ENCODE data around the gene SCNM1.
A peak's percentile ranks its signal among the peaks of the same experiment; 100 is the strongest.
"Not testable (repeated sequence)": the region's sequence is repeated elsewhere in the genome, so short reads cannot be mapped to it uniquely, and the experiment has no call there.

The SCNM1 gene

DNA sequence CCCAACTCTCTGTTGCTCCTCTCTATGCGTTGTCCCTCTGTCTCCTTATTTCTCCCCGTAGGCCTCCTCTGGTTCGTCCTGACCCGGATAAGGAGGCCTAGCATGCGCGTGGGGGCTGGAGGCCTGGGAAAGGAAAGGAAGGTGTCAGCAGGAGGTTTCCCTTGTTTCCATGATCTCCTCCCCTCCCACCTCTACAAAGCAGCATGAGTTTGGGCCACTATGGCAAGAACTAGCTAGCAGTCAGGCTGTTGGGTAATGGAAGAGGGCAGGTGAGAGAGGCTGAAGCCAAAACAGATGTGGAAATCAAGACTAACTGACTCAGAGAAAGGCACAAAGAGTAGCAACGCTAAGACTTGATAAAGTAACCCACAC, 18.8 kb upstream of the SCNM1 start:
- DNase-seq, result no peak

DNA sequence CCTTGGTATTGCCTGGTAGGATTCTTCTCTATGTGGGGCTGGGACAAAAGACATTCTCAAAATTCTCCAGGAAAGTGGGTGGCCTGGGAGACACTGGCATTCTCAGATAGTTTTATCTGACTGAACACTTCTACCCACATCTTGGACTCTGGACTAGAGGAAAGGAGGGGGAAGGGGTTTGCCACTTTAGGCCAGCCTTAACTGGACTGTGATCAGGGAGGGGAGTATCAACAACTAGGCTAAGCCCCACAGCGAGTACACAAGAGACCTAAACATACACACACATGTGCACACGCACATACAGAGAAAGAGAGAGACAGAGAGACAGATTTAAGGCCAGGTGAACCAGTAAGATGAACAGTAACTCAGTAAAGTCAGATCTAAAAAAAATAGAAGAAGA, 18.3 kb upstream of the SCNM1 start:
- DNase-seq, result no peak

DNA sequence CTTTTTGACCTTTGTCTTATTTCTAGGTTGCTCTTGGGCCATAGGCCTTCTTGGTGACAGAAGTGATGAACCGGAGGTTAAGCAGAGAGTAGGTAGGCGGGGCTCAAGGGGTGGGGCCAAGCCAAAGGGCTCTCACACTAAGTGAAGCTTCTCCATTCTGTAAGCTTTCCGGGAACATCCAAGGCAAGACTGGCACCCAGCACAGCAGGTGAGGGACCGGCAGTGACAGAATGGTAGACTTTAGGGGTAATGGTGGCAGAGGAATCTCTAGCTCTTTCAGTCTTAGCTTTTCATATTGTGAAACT, 9.5 kb upstream of the SCNM1 start, which contains the start of gene TNFAIP8L2:
TNFAIP8L2 (plus strand) TSS at position 135 of the 305 bp plus-strand sequence. CDS start 2,049 bp downstream, outside the sequence.
- DNase-seq, result no peak

DNA sequence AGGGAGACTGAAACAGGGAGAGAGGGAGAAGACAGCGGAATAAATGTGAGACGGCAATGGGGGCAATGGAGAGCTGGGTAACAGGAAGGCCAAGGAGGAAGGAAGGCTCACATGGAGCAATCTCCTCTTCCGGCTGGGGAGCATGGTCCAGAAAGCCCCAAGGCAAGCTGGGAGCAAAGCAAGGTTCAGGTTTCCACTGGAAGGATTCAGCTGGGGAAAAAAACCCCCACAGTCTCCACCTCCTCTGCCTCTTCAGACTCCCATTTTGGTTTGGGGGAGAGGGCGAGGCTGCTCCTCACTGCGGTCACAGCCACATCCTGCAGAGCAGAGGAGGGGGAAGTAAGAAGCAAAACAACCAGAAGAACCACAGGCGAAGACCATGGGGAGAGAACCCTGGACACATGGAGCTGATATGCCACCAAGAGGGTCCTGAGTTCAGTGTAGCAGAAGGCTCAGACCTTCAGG, 8.8 kb upstream of the SCNM1 start:
- no peak for DNase-seq

DNA sequence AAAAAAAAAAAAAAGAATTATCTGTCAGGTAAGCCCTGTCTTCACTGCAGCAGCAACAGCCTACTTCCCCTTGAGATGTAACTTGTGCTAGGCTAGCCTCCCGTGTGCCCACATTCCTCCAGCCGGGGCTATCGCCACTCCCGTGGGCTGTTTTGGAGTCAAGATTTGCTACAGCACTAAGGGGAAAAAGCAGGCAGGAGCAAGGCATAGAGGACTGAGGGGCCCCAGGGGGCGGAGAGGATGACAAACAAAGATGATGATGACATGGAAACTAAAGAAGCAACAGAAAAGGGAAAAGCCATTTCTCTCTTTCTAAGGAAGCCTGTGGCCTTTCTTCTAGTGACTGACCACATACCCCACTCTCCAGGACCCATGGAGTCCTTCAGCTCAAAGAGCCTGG, 7.6 kb upstream of the SCNM1 start:
- no peak for DNase-seq

DNA sequence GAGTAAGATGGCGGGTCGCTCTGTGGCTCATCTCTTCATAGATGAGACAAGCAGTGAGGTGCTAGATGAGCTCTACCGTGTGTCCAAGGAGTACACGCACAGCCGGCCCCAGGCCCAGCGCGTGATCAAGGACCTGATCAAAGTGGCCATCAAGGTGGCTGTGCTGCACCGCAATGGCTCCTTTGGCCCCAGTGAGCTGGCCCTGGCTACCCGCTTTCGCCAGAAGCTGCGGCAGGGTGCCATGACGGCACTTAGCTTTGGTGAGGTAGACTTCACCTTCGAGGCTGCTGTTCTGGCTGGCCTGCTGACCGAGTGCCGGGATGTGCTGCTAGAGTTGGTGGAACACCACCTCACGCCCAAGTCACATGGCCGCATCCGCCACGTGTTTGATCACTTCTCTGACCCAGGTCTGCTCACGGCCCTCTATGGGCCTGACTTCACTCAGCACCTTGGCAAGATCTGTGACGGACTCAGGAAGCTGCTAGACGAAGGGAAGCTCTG, 7.1 kb upstream of the SCNM1 start:
- DNase-seq, result no peak

DNA sequence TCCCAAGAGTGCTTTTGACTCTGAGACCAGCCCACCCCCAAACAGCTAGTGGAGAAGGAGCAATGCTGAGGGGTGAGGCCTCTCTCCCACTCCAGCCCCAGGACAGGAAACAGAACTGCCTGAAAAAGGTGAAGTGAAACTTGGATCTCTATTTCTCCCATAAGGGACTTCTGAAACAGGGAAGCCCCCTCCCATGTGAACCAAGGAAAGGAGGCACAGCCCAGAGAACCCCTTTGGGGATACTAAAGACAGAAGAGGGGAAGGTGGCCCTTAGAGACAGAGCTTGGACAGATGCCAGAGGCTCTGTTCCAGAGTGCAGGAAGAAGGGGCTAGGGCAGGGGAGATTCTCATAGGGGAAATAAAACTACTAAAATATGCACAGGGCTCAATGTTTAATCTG, 6.6 kb upstream of the SCNM1 start:
- no peak for DNase-seq

DNA sequence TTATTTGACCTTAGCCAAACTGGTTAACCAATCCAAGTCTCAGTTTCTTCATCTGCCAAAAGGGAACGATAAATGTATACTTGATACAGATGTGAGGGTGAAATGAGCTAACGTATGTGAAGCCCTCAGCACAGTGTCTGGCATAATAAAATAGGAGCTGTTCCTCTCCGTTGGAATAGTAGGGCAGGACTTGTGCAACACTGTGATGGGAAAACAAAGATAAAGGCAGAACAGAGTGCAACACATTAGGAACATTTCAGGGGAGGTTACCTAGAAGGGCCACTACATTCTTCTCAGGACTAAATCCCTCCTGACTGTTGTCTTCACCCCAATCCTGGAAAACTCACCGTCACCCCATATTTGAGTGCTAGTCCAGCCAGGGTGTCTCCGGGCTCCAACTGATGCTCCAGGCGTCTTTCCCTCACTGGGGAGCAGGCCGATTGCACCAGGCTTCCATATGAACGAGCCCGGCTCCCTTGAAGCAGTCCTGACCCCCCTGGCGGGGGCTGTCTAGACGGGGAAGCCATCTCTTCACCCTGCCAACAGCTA, 1.1 kb upstream of the SCNM1 start:
- no peak for DNase-seq

DNA sequence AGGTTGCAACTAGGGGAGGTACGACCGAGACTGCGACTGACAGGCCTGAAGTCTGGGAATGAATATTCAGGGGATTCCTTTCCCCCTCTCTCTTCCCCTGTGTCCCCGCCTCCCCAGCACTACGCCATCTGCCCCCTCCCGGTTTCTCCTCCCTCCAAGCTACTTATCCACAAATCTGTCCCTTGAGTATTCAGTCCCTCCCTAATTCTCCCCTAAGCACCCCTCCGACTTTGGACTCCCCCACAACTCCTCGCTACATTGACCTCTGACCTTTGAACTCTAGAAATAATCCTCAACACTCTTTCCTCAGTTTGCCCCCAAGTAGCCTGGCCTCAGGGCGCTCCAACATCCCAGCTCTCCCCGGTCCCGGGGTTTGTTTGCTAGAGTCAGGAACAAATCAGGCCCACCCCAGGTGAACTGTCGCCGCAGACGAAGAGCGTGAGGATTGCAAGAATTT, 635 bp upstream of the SCNM1 start:
- no peak for DNase-seq

DNA sequence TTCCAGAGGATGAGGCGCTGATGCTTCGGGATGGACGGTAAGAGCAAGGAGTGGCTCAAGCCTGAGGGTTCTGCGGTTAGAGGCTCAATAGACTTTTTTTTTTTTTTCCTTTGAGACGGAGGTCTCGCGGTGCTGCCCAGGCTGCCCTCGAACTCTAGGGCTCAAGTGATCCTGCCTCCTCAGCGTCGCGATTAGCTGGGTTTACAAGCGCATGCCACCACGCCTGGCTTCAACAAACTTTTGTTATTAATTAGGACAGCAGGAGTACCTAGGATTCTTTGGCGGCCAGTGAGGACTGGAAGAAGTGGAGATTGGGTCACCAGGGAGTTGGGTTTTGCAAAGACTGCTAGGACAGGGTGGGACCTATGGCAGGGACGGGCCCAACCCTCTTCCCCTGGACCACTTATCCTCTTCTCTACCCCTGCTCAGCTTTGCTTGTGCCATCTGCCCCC, 587 bp downstream of the SCNM1 start:
- no peak for DNase-seq

DNA sequence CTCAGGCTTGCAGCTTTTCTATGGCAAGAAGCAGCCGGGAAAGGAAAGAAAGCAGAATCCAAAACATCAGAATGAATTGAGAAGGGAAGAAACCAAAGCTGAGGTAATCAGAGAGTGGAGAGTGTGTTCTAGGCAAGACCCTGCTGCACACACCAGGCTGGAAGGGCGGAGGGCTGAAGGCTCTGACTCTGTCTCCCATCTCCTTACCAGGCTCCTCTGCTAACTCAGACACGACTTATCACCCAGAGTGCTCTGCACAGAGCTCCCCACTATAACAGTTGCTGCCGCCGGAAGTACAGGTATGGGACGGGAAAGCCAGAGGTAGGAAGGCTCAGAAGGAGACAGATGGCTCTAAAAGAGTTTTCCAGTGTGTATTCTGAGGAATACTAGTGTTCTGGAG, 1.2 kb downstream of the SCNM1 start:
- DNase-seq, result no peak

DNA sequence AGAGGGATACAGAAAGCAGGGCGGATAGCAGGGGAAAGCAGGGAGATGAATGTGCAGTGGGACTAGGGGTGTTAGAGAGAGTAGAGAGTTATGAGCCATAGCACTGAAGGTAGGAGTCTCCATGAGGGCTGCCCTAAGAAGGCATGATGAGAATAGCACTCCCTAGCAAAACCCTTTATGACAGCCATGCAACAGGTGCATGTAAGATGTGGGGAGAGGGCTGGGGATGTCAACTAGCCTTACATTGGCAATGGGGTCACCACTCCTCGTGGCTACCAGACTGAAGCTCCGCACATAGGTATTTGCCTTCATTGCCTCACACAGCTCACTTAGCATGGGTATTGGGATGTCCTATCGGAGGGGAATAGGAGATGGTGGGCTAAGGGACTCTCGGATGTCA, 5.2 kb downstream of the SCNM1 start:
- no peak for DNase-seq

DNA sequence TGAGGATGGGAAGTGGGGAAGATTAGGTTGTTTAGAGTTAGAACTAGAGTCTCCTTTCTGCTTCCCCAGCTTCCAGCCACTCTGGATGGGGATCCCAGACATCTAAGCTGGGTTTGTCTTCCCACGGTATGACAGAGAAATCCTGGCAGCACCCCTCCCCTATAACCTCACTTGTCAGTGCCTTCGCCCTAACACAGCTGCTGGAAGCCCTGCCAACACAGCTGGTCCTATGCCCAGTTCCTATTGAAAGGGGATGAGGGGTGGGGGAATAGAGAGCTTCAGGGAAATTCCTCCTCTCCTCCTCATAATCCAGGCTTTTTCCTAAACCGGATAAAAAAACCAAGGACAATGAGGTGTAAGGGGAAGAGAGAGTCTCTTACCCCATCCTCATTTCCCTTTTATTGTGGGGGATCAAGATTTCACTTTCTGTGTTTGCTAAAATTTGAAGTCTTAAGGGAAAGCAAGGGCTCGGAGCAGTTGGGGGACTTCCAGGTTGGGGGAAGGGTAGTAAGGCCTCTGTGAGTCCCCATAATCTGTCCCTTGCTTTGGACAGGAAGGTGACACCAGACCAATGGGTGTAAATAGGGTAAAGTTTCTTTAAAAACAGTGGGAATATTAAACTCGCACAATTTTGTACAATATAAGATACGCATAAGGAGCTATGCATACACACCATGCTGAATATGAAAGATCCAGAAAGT, 9.2 kb downstream of the SCNM1 start:
- DNase-seq, result no peak

DNA sequence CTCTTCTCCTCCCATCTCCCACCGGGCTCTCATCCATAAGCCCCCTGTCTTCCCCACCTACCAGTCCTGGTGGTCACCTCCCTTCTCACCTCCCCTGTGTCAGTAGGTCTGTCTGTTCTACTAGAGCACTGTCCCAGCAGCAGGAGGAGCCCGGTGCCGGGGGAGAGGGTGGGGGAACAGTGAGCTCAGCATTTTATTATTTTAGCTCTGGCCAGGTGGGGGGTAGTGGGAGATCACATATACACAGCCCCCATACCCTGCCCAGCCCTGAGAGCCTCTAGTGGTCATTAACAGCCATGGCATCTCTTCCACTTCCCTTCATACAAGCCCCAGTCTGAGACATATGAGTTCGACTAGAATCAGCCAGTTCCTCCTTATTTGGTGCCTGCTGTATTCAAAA, 9.9 kb downstream of the SCNM1 start, which contains the start of gene TMOD4:
TMOD4 (minus strand) TSS at position 119 of the 400 bp plus-strand sequence. CDS start 1,106 bp downstream, outside the sequence.
- no peak for DNase-seq

DNA sequence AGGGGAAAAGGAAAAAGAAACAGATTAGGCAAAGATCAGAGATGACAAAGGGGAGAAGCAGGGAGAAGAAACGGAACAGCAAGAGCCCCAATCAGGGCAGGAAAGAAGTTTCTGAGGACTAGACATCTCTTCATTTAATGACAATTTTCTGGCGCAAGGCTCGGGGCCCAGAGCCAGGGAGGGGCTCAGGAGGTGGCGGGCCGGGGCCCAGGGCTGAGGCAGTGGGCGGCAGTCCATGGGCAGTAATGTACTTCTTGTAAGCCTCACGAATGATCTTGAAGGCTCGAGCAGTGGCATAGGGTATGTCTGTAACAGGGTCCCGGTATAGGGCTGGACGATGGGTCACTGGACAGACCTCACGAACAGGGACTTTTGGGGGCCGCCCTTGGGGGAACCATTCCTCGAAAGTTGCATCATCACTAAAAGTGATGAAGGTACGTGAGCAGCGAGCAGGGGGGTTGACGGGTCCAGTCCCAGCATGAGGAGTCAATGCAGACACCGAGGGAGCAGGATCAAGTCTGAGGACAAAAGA, 10.6 kb downstream of the SCNM1 start:
- no peak for DNase-seq

DNA sequence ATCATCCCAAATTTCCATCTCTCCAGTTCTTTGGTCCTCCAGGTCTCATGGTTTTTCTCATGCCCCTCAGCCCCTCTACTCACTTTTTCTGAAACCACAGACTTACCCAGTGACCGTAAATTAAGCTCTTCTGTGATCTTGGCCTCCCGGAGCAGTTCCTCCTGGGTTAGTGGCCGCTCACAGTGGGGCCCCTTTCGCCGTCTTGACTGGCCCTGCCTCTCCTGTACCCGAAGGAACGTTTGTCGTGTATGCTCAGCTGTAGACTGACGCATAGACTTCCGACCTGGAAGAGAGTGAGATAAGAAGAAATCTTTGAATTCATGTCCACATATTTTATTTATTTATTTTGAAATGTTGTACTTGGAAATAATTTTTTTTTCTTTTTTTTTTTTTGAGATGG, 18.3 kb downstream of the SCNM1 start:
- no peak for DNase-seq

DNA sequence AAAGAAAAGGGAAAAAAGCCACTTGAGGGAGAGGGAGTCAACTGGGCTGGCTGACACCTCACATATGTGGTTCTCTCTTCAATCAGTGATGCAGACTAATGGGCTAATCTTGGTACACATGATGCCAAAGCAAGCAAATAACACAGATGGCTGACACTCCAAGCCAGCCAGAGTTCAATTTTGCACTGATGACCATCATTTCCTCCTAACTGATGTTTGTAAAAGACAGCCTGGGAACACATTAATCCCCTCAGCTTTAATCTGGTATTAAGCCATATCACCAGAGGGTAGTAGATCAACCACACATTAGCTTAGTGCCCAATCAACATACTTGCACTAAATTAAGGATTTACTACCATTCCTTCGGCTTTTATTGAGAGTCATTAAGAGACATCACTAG, 21.3 kb downstream of the SCNM1 start:
- DNase-seq, result no peak

DNA sequence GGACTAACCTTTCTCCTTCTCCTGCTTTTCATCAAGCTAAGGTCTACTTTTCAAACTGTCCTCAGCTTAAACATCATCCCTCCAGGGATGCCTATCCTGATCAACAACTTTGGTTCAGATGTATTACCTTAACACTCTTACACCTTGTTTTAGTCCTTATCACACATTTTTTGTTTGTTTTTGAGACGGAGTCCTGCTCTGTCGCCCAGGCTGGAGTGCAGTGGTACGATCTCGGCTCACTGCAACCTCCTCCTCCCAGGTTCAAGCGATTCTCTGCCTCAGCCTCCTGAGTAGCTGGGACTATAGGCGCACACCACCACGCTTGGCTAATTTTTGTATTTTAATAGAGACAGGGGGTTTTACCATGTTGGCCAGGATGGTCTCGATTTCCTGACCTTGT, 22.7 kb downstream of the SCNM1 start:
- not testable (repeated sequence) for DNase-seq

DNA sequence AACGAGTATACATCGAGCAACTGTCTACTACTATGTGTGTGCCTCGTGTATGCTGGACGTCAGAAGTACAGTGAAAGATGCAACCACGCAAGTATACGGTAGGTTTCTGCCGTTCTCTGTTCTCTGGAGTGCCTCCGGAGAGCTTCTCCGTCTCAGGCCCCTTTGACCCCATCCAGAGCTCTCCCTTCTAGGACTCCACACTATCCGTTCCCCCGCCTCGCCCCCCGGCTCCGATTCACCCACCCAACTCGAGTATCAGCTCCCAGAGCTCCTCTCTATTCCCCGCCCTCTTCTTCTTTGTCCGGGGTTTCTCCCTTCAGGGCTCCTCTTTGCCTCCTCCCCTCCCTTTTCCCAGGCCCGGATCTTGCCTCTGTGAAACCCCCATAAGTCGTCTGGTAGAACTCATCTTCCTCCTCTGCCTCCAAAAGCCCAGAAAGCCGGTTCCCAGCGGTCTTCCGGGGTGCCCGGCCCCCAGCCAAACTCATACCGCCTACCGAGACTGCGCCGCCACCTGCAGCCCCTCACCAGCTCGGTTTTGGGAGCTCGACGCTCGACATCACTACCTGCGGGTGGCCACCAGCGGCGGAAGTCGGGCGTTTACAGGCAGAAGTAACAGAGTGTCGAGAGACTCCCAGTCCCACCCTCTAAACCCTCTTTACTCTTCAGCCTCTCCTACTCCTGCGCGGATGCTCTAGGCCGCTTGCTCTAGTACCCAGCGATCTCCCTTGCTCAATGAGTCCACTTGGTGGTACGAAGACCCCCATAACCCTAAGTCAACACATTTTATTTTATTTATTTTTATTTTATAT, 23.9 kb downstream of the SCNM1 start, which contains the start of gene VPS72:
VPS72 (minus strand) TSS at position 561 of the 809 bp plus-strand sequence; CDS start at position 485, 76 bp downstream.
- peak; percentile 32 for DNase-seq

DNA sequence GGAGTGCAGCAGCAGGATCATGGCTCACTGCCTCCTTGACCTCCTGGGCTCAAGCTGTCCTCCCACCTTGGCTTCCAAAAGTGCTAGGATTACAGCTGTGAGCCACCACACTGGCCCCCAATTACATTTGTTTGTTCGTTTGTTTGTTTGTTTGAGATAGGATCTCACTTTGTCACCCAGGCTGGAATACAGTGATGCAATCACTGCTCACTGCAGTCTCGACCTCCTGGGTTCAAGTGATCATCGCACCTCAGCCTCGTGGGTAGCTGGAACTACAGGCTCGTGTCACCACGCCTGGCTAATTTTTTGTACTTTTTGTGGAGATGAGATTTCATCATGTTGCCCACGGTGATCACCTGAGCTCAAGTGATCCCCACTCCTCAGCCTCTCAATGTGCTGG, 26.1 kb downstream of the SCNM1 start:
- DNase-seq, result no peak

DNA sequence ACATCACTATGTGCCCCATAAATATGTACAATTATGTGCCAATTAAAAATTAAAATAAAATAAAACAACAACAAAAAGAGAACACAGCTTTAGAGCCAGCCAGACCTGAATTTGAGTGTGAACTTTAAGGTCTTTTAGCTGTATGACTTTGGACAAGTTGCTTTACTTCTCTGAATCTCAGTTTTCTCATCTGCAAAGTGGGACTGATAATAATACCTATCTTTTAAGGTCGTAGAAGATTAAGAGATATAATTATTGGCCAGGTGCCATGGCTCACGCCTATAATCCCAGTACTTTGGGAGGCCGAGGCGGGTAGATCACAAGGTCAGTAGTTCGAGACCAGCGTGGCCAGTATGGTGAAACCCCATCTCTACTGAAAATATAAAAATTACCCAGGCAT, 27.4 kb downstream of the SCNM1 start:
- DNase-seq, result no peak

DNA sequence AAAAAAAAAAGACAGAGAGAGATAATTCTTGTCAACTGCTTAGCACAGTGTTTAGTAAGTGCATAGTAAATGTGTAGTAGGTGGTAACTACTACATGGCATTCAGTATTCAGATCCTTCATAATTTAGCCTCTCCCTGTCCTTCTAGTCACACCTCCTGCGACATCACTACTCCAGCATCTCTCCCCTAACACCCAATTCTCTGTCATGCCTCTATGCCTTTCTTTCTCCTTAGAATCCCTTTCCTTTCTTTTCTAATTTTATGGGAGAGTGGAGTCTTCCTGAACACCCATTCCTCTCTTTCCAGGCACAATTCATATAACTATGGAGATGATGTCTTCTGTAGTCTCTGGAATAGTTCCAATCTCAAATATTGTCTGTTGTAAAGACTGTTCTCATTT, 27.9 kb downstream of the SCNM1 start:
- no peak for DNase-seq

DNA sequence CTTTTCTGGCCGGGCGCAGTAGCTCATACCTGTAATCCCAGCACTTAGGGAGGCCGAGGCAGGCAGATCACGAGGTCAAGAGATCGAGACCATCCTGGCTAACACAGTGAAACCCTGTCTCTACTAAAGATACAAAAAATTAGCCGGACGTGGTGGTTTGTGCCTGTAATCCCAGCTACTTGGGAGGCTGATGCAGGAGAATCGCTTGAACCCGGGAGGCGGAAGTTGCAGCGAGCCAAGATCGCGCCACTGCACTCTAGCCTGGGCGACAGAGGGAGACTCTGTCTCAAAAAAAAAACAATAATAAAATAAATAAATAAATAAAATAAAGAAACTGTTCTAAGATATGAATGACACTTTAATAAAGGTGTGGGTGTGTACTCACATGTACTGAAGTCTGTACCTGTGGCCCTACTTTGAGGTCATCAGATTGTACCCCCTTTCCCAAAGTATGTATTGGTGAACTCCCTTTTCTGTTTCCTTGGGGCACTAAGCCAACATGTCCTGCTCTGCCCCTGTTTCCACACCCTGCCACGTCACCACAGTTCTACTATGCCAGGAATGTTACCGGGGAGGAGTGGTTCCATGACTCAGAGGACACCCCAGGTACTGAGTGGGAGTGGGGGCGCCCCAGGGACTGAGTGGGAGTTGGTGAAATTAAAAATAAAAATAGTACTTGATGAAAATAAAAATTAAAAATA, 29.1 kb downstream of the SCNM1 start:
- DNase-seq, result not testable (repeated sequence)
